Measurements from ENCODE around the gene SAP30BP. TPM values are rescaled to one million over a fixed set of nuclear protein-coding genes. Genes with fewer than 3 reads are reported as not detected.

Gene SAP30BP
- total and polyA plus RNA-seq, 2 donors (not counting 3 experiments of a cell fraction or from before 2014, with no cell fraction given): 116 to 151 TPM

DNA sequence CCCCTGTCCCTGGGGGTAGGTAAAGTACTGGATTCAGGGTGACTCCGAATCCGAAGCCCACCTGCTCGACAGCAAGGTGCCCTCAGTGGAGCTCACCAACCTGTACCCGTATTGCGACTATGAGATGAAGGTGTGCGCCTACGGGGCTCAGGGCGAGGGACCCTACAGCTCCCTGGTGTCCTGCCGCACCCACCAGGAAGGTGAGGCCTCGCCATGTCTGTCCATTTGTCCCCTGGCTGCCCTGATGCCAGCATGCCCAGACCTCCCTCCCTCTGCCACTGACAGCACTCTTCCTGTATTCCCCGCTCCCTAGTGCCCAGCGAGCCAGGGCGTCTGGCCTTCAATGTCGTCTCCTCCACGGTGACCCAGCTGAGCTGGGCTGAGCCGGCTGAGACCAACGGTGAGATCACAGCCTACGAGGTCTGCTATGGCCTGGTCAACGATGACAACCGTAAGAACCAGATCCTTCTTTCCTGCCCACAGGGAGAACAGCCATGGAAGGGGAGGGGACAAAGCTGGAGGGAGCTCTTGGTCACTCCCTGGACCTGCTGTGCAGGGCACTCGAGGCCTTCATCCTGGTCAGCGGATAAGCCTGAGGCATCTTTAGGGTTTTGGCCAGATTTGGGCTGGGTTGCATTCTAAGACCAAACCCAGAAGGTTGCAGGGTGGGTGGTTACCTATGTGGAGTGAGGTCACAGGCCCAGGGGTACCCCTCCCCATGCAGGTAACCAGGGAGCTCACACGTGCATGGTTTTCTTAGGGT lies 83.7 kb downstream of the SAP30BP start:
- intact Hi-C loops (cut with micrococcal nuclease) (loop anchor here (1.0 kb wide), 3 partner anchors 118 to 325 kb away; partner anchors contain the start of gene SMIM5), dilution Hi-C loops (cut with MboI; ENCODE audit: extremely low pct_ligation_motif_present, low sequenced_read_pairs) (no loop called here)
- Histone ChIP-seq H3K4me2 (ENCODE audit: insufficient read depth, low read length) (no peak overlapping the region), H2AFZ (ENCODE audit: low read depth, low read length) (no peak overlapping the region), H3K9me3 (replicated peaks; ENCODE audit: control insufficient read depth, insufficient read depth, low read length) (no peaks in the 10 kb centered on the region), H4K20me1 (replicated peaks; ENCODE audit: control insufficient read depth, extremely low read depth, insufficient read depth, low read length) (no peaks in the 10 kb centered on the region), H3K36me3 (ENCODE audit: control insufficient read depth in 2 of 2, extremely low read depth in 1 of 2, insufficient read depth in 2 of 2, low read length in 2 of 2) (no peaks in the 10 kb centered on the region), H3K27me3 (ENCODE audit: control insufficient read depth in 2 of 2, insufficient read depth in 2 of 2, low read length in 2 of 2) (no peaks in the 10 kb centered on the region), H3K27ac (ENCODE audit: insufficient read depth, low read depth, low read length) (no peak overlapping the region), H3K79me2 (ENCODE audit: control insufficient read depth, insufficient read depth, low read length) (no peaks in the 10 kb centered on the region), H3K9ac (replicated peaks; ENCODE audit: extremely low read depth, insufficient read depth, low read length) (no peak overlapping the region), H3K4me3 (replicated peaks in 1 of 3; ENCODE audit: insufficient read depth in 1 of 3, low read depth in 1 of 3, low read length in 3 of 3) (no peak overlapping the region), H3K9me1 (replicated peaks; ENCODE audit: control insufficient read depth, extremely low read depth, insufficient read depth, low read length) (no peaks in the 10 kb centered on the region), H3K4me1 (ENCODE audit: control insufficient read depth, extremely low read depth, insufficient read depth, low read length) (no peaks in the 10 kb centered on the region)
- TF ChIP-seq EZH2 (IDR thresholded peaks at IDR 0.05; ENCODE audit: borderline replicate concordance, low read depth, low read length, severe bottlenecking) (no peak), JUN (IDR thresholded peaks at IDR 0.05; ENCODE audit: borderline replicate concordance, insufficient read depth, insufficient read length, low read depth) (no peak), FOS (IDR thresholded peaks at IDR 0.05; ENCODE audit: borderline replicate concordance, insufficient read depth, low read length) (no peak), POLR2A (IDR thresholded peaks at IDR 0.05; ENCODE audit: low read depth, low read length) (no peak), MYC (IDR thresholded peaks at IDR 0.05; ENCODE audit: low read depth, low read length) (no peak), GATA2 (IDR thresholded peaks at IDR 0.05; ENCODE audit: insufficient read depth, insufficient read length, low read depth, low read length) (no peak), POLR2AphosphoS5 (IDR thresholded peaks at IDR 0.05; ENCODE audit: insufficient read depth, low read depth, low read length) (no peak)
- TF ChIP-seq, protein P1, sequence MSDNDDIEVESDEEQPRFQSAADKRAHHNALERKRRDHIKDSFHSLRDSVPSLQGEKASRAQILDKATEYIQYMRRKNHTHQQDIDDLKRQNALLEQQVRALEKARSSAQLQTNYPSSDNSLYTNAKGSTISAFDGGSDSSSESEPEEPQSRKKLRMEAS (IDR thresholded peaks at IDR 0.05; ENCODE audit: insufficient read depth, insufficient read length): no peak
- TF ChIP-seq, protein P2, sequence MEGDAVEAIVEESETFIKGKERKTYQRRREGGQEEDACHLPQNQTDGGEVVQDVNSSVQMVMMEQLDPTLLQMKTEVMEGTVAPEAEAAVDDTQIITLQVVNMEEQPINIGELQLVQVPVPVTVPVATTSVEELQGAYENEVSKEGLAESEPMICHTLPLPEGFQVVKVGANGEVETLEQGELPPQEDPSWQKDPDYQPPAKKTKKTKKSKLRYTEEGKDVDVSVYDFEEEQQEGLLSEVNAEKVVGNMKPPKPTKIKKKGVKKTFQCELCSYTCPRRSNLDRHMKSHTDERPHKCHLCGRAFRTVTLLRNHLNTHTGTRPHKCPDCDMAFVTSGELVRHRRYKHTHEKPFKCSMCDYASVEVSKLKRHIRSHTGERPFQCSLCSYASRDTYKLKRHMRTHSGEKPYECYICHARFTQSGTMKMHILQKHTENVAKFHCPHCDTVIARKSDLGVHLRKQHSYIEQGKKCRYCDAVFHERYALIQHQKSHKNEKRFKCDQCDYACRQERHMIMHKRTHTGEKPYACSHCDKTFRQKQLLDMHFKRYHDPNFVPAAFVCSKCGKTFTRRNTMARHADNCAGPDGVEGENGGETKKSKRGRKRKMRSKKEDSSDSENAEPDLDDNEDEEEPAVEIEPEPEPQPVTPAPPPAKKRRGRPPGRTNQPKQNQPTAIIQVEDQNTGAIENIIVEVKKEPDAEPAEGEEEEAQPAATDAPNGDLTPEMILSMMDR (IDR thresholded peaks at IDR 0.05; ENCODE audit: extremely low read depth in 1 of 2, insufficient read depth in 1 of 2, low read depth in 1 of 2, low read length in 2 of 2): no peak
- FAIRE-seq (no peak), DNase-seq (ENCODE audit: low read depth, low spot score) (no peak)
- POLR2A ChIA-PET: interaction anchor here (2.1 kb wide), 1 partner anchor 118 kb away, joined by 7 read pairs; the partner anchor contains the start of gene SMIM5
- CTCF ChIA-PET: interaction anchor here (1.0 to 12.2 kb wide), 13 partner anchors 9 to 150 kb away, joined by 4 to 653 read pairs (median 9); partner anchors contain the start of genes GALK1, RECQL5, SAP30BP and SMIM5
- BruUV-seq (replicated peaks): no TSS peak

Data from endothelial cell of umbilical vein (primary cell).